Measurements from ENCODE around the gene CPN1.

DNA sequence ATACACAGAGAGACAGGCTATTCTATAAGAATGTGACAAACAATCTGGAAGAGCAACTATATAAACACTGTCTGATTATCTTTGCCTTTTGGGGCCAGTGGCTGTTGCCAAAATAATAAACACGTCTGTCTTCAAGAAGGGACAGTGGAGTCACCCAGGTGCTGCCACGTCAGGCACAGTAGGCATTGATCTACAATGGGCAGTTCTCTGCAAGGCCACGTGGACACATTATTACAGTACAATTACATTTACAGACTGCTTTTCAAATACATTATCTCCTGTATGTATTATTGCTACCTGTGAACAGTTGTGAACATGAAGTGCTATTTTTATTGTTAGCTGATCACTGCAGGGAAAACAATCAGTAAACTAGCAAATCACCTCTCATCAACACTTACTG lies 86.0 kb downstream of the CPN1 start:
- TF ChIP-seq CTCF (conservative IDR thresholded peaks at IDR 0.05; ENCODE audit: low read length) (no peak), EZH2phosphoT487 (IDR thresholded peaks at IDR 0.05; ENCODE audit: borderline replicate concordance) (no peak)
